ENCODE results near the gene DQX1. TPM values are rescaled to one million over a fixed set of nuclear protein-coding genes. Genes with fewer than 3 reads are reported as not detected.
A peak's percentile ranks its signal among the peaks of the same experiment; 100 is the strongest.
"Not testable (repeated sequence)": the region's sequence is repeated elsewhere in the genome, so short reads cannot be mapped to it uniquely, and the experiment has no call there.

The DQX1 gene
- total RNA-seq, 1 donor from 2014 or later = 0.65 TPM

GRCh38 chr2:74483675-74484164 is 42.3 kb downstream of the DQX1 start:
- not testable (repeated sequence) for H3K27me3 Mint-ChIP-seq (ENCODE audit: insufficient read depth); H3K9me3 Mint-ChIP-seq; DNase-seq (ENCODE audit: low spot score)
- Mint-ChIP-seq H3K36me3 (ENCODE audit: low read depth) (peaks cover 28% of the 10 kb centered on the region), H3K27ac (peak overlapping the region; percentile 99), H3K4me1 (ENCODE audit: low read depth) (peaks cover 35% of the 10 kb centered on the region), H3K4me3 (peak overlapping the region; percentile 99)
- intact Hi-C loops (cut with micrococcal nuclease) = loop anchor here (1.0 kb wide), 12 partner anchors 11 to 746 kb away; partner anchors contain the start of genes AUP1, C2orf81, DOK1 and HTRA2

DNA sequence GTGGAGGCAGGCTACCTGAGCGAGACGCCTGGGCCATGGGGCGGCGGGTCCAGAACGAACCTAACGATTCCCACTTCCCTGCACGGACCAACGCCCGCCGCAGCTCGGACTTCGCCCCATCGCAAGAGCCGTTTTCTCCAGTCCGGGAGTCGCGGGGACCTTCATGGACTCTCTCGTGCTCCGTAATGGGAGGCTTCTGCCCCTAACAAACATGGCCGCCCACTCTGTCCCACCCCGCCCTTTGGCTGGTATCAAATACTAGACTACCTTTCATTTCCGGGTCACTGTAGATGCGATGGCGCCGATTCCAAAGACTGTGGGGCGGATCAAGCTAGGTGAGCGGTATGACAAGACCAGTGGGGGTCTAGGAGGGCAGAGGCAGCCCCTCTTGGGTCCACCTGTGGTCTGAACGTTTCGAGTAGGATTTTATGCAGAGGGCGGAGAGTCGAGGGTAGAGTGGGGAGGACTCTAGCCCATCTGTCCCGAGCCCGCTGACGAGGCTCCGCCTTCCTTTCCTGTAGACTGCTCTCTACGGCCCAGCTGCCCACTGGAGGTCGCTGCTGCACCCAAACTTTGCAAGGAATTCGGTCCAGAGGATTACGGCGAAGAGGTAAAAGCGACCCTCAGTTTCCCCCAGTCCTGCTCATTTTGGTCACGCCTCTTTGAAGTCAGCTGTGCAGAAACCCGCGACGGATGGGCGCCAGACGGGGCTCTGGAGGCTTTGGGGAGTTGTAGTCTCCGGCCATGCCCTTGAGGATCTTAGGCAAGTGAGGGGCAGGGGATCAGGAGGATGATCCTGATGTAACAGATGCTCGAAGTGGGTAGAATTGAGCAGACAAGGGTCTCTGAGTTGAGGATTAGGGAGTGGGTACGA is 43.0 kb downstream of the DQX1 start, which contains the start of the genes CCDC142 and TTC31:
TSS of gene CCDC142 (minus strand) at position 198 of the 874 bp plus-strand sequence. CDS start at position 37, 161 bp downstream.
TSS of gene TTC31 (plus strand) at position 281 of the 874 bp plus-strand sequence. CDS start at position 296, 15 bp downstream.
- H3K4me1 Mint-ChIP-seq (ENCODE audit: low read depth) = peaks cover 35% of the 10 kb centered on the region
- H3K9me3 Mint-ChIP-seq = no peaks in the 10 kb centered on the region
- H3K27ac Mint-ChIP-seq = peak within 1 kb of the TSS; percentile 99
- DNase-seq (ENCODE audit: low spot score) = peak; percentile 89
- no peaks in the 10 kb centered on the region for H3K27me3 Mint-ChIP-seq (ENCODE audit: insufficient read depth)
- H3K4me3 Mint-ChIP-seq = peak within 1 kb of the TSS; percentile 99
- intact Hi-C loops (cut with micrococcal nuclease) = loop anchor here (1.0 kb wide), 12 partner anchors 11 to 746 kb away; partner anchors contain the start of genes AUP1, C2orf81, DOK1 and HTRA2
- H3K36me3 Mint-ChIP-seq (ENCODE audit: low read depth) = peaks cover 28% of the 10 kb centered on the region

DNA sequence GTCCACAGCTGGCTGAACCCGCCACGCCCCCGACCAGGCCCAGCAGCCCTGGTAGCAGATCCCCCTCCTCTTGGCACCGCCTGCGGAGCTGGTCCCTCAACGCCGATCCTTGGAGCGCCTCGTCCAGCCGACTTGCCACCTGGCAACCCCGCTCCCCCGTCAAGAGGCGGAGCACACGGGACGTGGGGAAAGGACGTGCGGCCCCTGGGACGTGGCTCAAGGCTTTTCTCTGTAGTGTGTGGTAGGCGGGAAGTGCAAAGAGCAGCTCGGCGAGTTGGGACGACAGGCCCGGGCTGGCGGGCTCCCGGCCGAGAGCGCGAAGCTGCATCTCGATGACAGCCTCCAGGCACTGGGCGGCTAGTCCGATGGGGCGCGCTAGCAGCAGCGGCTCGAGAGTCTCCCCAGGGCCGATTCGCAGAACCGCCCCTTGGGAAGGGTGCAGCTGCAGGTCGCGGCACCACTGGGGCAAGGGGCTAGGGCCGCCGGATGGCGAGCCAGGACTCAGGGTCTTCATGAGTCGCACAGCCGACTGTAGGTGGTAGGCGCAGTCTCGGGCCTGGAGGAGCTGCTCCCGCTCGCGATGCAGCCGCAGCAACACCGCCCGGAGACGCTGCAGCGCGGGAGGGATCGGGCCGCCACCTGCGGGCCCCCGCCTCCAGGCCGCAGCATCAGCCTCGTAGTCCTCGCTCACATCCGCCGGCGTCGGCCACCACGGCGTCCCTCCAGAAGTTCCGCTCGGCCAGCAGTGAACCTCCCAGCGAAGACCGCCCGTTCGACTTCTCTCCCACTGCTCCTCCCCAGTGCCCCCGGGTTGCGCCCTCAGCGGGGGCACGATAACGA is 43.9 kb downstream of the DQX1 start:
- H3K27ac Mint-ChIP-seq = peak overlapping the region; percentile 99
- intact Hi-C loops (cut with micrococcal nuclease) = no loop called here
- H3K36me3 Mint-ChIP-seq (ENCODE audit: low read depth) = peaks cover 31% of the 10 kb centered on the region
- H3K4me1 Mint-ChIP-seq (ENCODE audit: low read depth) = peaks cover 35% of the 10 kb centered on the region
- no peaks in the 10 kb centered on the region for H3K9me3 Mint-ChIP-seq
- H3K4me3 Mint-ChIP-seq = peak overlapping the region; percentile 99
- peak; percentile 58 for DNase-seq (ENCODE audit: low spot score)
- H3K27me3 Mint-ChIP-seq (ENCODE audit: insufficient read depth) = no peaks in the 10 kb centered on the region

DNA sequence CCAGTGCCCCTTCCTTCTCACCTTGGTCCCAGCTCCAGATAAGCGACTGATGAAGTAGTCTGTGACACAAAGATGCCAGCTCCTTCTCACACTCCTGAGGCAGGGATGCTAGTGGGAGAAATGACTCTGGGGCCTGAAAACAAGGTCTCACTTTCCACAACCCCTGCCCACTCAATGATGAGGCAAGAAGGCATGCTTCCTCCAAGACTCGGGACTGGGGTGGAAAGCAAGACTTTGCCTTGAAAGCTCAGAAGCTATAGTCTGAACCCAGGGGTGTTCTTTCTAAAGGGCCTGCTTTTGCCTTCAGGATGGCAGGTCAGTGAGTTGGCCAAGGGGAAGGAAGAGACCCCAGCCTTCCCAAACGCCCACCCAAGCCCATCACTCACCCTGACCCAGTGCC is 44.6 kb downstream of the DQX1 start:
- Mint-ChIP-seq H3K4me3 (peak overlapping the region; percentile 99), H3K36me3 (ENCODE audit: low read depth) (peaks cover 28% of the 10 kb centered on the region), H3K4me1 (ENCODE audit: low read depth) (peaks cover 35% of the 10 kb centered on the region), H3K27ac (peak overlapping the region; percentile 34), H3K27me3 (ENCODE audit: insufficient read depth) (no peaks in the 10 kb centered on the region), H3K9me3 (no peaks in the 10 kb centered on the region)
- intact Hi-C loops (cut with micrococcal nuclease) = no loop called here
- DNase-seq (ENCODE audit: low spot score) = no peak

GRCh38 chr2:74474899-74475298 is 51.1 kb downstream of the DQX1 start:
- no peak for DNase-seq (ENCODE audit: low spot score)
- H3K9me3 Mint-ChIP-seq = no peaks in the 10 kb centered on the region
- H3K27ac Mint-ChIP-seq = no peak overlapping the region
- intact Hi-C loops (cut with micrococcal nuclease) = no loop called here
- H3K4me1 Mint-ChIP-seq (ENCODE audit: low read depth) = peaks cover 26% of the 10 kb centered on the region
- H3K4me3 Mint-ChIP-seq = no peak overlapping the region
- H3K27me3 Mint-ChIP-seq (ENCODE audit: insufficient read depth) = peaks cover 2% of the 10 kb centered on the region
- H3K36me3 Mint-ChIP-seq (ENCODE audit: low read depth) = peaks cover 37% of the 10 kb centered on the region

- Mint-ChIP-seq H3K4me3 (no peak overlapping the region), H3K27me3 (ENCODE audit: insufficient read depth) (peaks cover 2% of the 10 kb centered on the region), H3K36me3 (ENCODE audit: low read depth) (peaks cover 35% of the 10 kb centered on the region), H3K4me1 (ENCODE audit: low read depth) (peaks cover 26% of the 10 kb centered on the region), H3K27ac (no peak overlapping the region), H3K9me3 (no peaks in the 10 kb centered on the region)
- no peak for DNase-seq (ENCODE audit: low spot score)
- intact Hi-C loops (cut with micrococcal nuclease) = no loop called here
Measured at GRCh38 chr2:74474481-74474880, 51.5 kb downstream of the DQX1 start.

DNA sequence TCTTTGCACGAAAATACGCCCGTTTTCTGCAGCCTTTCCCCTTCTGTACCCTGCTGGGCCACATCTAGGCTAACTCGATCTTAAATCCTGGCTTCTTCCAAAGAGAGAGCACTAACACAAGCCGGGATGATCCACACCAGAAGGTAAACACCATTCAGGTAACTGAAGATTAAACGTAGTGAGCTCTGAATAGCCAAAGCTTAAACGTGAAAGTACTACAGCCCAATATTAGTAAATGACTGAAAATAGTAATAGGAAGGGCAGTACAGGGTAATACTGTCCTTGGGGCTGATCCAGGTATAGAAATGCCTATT is 53.1 kb downstream of the DQX1 start:
- Mint-ChIP-seq H3K36me3 (ENCODE audit: low read depth) (peaks cover 32% of the 10 kb centered on the region), H3K9me3 (no peaks in the 10 kb centered on the region), H3K27me3 (ENCODE audit: insufficient read depth) (peaks cover 2% of the 10 kb centered on the region), H3K27ac (peak overlapping the region; percentile 94), H3K4me1 (ENCODE audit: low read depth) (peaks cover 21% of the 10 kb centered on the region), H3K4me3 (peak overlapping the region; percentile 99)
- no peak for DNase-seq (ENCODE audit: low spot score)
- intact Hi-C loops (cut with micrococcal nuclease) = loop anchor here (1.0 kb wide), 5 partner anchors 9 to 56 kb away; partner anchors contain the start of genes AUP1, HTRA2, PCGF1 and TTC31

DNA sequence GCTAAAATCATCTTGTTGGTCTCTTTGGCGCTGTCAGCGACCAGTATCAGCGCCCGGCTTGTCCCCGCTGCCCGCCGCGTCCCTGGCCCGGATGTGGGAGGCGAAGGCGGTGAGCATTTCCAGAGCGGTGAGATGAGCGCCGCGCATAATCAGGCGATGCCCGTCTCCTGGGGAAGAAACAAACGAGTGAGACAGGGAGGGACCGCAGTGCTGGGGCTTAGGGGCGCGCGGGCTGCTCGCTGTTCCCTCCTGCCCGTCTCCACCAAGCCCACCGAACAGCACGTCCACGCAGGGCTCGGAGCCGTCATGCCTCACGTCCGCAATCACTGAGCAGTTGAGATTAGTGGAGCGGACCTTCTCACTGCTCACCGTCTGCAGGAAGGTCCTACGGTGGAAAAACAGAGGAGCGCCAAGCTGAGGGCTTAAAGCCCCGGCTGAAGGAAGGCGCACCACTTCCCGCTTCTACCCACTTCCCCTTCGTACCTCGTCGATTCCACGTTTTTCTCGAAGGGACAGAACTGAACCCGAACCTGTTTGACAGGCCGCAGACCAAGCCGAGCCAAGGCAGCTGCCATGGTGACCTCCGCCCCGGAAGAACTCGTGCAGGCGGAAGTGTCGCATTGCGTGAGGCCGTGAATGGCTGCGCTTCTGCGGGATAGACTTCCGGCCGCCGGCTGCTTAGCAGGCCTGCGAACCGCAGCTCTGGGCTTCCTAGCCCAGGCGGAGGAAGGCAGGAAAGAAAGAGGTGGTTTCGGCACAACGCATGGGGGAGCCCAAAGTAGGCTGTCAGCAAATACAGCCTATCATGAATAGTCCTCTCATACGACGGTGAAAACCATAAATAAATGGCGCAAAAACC is 53.7 kb downstream of the DQX1 start, which contains the start of gene MRPL53:
TSS of gene MRPL53 (minus strand) at position 595 of the 859 bp plus-strand sequence. CDS start at position 575, 20 bp downstream.
- Mint-ChIP-seq H3K4me1 (ENCODE audit: low read depth) (peaks cover 21% of the 10 kb centered on the region), H3K27me3 (ENCODE audit: insufficient read depth) (peaks cover 2% of the 10 kb centered on the region), H3K36me3 (ENCODE audit: low read depth) (peaks cover 30% of the 10 kb centered on the region), H3K4me3 (peak within 1 kb of the TSS; percentile 99), H3K9me3 (no peaks in the 10 kb centered on the region), H3K27ac (peak within 1 kb of the TSS; percentile 94)
- intact Hi-C loops (cut with micrococcal nuclease) = loop anchor here (1.0 kb wide), 5 partner anchors 8 to 57 kb away; partner anchors contain the start of genes AUP1, HTRA2, PCGF1 and TTC31
- DNase-seq (ENCODE audit: low spot score) = peak; percentile 95

- Mint-ChIP-seq H3K4me3 (peak overlapping the region; percentile 99), H3K27ac (peak overlapping the region; percentile 94), H3K4me1 (ENCODE audit: low read depth) (peaks cover 21% of the 10 kb centered on the region), H3K27me3 (ENCODE audit: insufficient read depth) (peaks cover 2% of the 10 kb centered on the region), H3K36me3 (ENCODE audit: low read depth) (peaks cover 29% of the 10 kb centered on the region), H3K9me3 (no peaks in the 10 kb centered on the region)
- intact Hi-C loops (cut with micrococcal nuclease) = loop anchor here (1.0 kb wide), 5 partner anchors 7 to 58 kb away; partner anchors contain the start of genes AUP1, HTRA2, PCGF1 and TTC31
- no peak for DNase-seq (ENCODE audit: low spot score)
Measured at GRCh38 chr2:74471332-74472065, 54.5 kb downstream of the DQX1 start.

DNA sequence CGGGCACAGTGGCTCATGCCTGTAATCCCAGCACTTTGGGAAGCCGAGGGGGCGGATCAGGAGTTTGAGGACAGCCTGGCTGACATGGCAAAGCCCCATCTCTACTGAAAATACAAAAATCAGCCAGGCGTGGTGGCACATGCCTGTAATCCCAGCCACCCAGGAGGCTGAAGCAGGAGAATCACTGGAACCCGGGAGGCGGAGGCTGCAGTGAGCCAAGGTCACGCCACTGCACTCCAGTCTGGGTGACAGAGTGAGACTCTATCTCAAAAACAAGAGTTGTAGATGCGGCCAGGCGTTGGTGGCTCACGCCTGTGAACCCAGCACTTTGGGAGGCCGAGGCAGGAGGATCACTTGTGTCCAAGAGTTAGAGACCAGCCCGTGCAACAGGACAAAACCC is 55.3 kb downstream of the DQX1 start:
- peaks cover 26% of the 10 kb centered on the region for H3K4me1 Mint-ChIP-seq (ENCODE audit: low read depth)
- H3K27ac Mint-ChIP-seq = peak overlapping the region; percentile 83
- peaks cover 28% of the 10 kb centered on the region for H3K36me3 Mint-ChIP-seq (ENCODE audit: low read depth)
- H3K9me3 Mint-ChIP-seq; intact Hi-C loops (cut with micrococcal nuclease); DNase-seq (ENCODE audit: low spot score); H3K27me3 Mint-ChIP-seq (ENCODE audit: insufficient read depth): not testable (repeated sequence)
- peak overlapping the region; percentile 79 for H3K4me3 Mint-ChIP-seq

All from activated T-helper 1 cell treated with anti-CD3 and anti-CD28 coated beads, Interleukin-12 subunit alpha, Interleukin-12 subunit beta, Interleukin-2, Interleukin-4 antibody, amounts not matched to agents 30 ng/mL and 10 ng/mL and 1 ng/mL, durations not matched to agents 14 hours and 24 hours and 36 hours (primary cell).